ENCODE measurements around the gene CD6. TPM values are rescaled to one million over a fixed set of nuclear protein-coding genes. Genes with fewer than 3 reads are reported as not detected.

The CD6 gene
- total RNA-seq, 1 donor from 2014 or later: 0.47 TPM

GRCh38 chr11:60927600-60927999 is 43.9 kb upstream of the CD6 start:
- TF ChIP-seq CTCF (IDR thresholded peaks at IDR 0.05; ENCODE audit: borderline replicate concordance): no peak
- Histone ChIP-seq H3K4me1 (peaks cover 26% of the 10 kb centered on the region), H3K27me3 (ENCODE audit: low read depth) (peaks cover 28% of the 10 kb centered on the region), H3K4me3 (no peak overlapping the region), H3K36me3 (peaks cover 13% of the 10 kb centered on the region), H3K9me3 (replicated peaks) (no peaks in the 10 kb centered on the region), H3K27ac (replicated peaks) (no peak overlapping the region)
- no peak for DNase-seq
- intact Hi-C loops (cut with micrococcal nuclease): no loop called here

- Histone ChIP-seq H3K27ac (replicated peaks) (no peak overlapping the region), H3K27me3 (ENCODE audit: low read depth) (peaks cover 28% of the 10 kb centered on the region), H3K9me3 (replicated peaks) (no peaks in the 10 kb centered on the region), H3K4me1 (peaks cover 24% of the 10 kb centered on the region), H3K36me3 (peaks cover 6% of the 10 kb centered on the region), H3K4me3 (no peak overlapping the region)
- intact Hi-C loops (cut with micrococcal nuclease): no loop called here
- TF ChIP-seq CTCF (IDR thresholded peaks at IDR 0.05; ENCODE audit: borderline replicate concordance): no peak
- no peak for DNase-seq
These were observed 42.9 kb upstream of the CD6 start for GRCh38 chr11:60928563-60929001.

GRCh38 chr11:60929764-60930163 is 41.7 kb upstream of the CD6 start:
- DNase-seq: no peak
- no peak for TF ChIP-seq CTCF (IDR thresholded peaks at IDR 0.05; ENCODE audit: borderline replicate concordance)
- Histone ChIP-seq H3K9me3 (replicated peaks) (no peaks in the 10 kb centered on the region), H3K27ac (replicated peaks) (no peak overlapping the region), H3K36me3 (peaks cover 6% of the 10 kb centered on the region), H3K27me3 (ENCODE audit: low read depth) (peaks cover 24% of the 10 kb centered on the region), H3K4me3 (no peak overlapping the region), H3K4me1 (peaks cover 12% of the 10 kb centered on the region)
- intact Hi-C loops (cut with micrococcal nuclease): no loop called here

- peaks cover 17% of the 10 kb centered on the region for H3K27me3 ChIP-seq (ENCODE audit: low read depth)
- DNase-seq: no peak
- H3K36me3 ChIP-seq: peaks cover 6% of the 10 kb centered on the region
- TF ChIP-seq CTCF (IDR thresholded peaks at IDR 0.05; ENCODE audit: borderline replicate concordance): no peak
- intact Hi-C loops (cut with micrococcal nuclease): no loop called here
- H3K27ac ChIP-seq (replicated peaks): no peak overlapping the region
- no peaks in the 10 kb centered on the region for H3K9me3 ChIP-seq (replicated peaks)
- H3K4me3 ChIP-seq: no peak overlapping the region
- peaks cover 6% of the 10 kb centered on the region for H3K4me1 ChIP-seq
These were observed 41.1 kb upstream of the CD6 start for GRCh38 chr11:60930394-60930793.

GRCh38 chr11:60931917-60932316 is 39.6 kb upstream of the CD6 start:
- Histone ChIP-seq H3K9me3 (replicated peaks) (no peaks in the 10 kb centered on the region), H3K36me3 (peaks cover 6% of the 10 kb centered on the region), H3K4me1 (peaks cover 13% of the 10 kb centered on the region), H3K27me3 (ENCODE audit: low read depth) (peaks cover 10% of the 10 kb centered on the region), H3K4me3 (no peak overlapping the region), H3K27ac (replicated peaks) (no peak overlapping the region)
- intact Hi-C loops (cut with micrococcal nuclease): no loop called here
- no peak for TF ChIP-seq CTCF (IDR thresholded peaks at IDR 0.05; ENCODE audit: borderline replicate concordance)
- no peak for DNase-seq

Data from left ventricle myocardium inferior (tissue), 1 donor.